GM18526 (cell line): ENCODE measurements around the gene PRDM16.

Source experiments
- POLR2A ChIP-seq: IDR thresholded peaks from 3 replicates; pipeline ENCODE4 v1.6.1; 2011; ENCODE audit not compliant: insufficient read length; ENCODE audit errors: extremely low read depth

Gene PRDM16

GRCh38 chr1:3029991-3030662 is 38.9 kb upstream of the PRDM16 start:
- no peak for TF ChIP-seq POLR2A

DNA sequence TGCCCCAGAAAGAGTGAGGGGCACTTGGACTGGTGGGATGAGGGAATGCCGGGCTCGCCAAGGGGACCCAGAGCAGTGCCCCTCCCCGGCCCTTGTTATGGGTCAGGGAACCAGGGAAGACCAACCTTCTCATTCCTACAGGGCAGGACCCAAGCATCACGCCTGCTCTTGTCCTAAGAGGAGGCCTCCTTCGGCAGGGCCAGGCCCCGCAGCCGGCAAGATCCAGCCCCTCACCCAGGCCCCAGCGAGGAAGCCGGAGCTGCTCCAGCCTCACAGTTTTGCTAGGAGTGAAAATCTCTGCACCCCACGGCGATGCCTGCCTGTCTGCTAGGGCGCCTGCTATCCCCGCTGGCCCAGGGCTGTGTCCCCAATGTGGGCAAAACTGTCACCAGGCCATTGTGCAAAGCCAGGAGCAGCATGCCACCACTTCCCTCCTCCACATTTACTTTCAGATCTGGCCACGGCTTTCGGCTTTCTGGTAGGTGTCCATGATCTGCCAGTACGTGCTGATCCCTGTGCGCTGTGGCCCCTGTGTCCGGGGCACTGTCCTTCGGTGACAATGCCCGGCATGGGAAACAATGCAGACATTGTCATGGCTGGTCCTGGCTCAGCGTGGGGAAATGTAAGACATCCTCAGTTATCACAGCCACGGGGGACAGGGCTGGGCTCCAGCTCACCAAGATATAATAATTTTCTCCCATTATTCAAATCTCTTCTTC is 38.2 kb upstream of the PRDM16 start:
- no peak for TF ChIP-seq POLR2A

DNA sequence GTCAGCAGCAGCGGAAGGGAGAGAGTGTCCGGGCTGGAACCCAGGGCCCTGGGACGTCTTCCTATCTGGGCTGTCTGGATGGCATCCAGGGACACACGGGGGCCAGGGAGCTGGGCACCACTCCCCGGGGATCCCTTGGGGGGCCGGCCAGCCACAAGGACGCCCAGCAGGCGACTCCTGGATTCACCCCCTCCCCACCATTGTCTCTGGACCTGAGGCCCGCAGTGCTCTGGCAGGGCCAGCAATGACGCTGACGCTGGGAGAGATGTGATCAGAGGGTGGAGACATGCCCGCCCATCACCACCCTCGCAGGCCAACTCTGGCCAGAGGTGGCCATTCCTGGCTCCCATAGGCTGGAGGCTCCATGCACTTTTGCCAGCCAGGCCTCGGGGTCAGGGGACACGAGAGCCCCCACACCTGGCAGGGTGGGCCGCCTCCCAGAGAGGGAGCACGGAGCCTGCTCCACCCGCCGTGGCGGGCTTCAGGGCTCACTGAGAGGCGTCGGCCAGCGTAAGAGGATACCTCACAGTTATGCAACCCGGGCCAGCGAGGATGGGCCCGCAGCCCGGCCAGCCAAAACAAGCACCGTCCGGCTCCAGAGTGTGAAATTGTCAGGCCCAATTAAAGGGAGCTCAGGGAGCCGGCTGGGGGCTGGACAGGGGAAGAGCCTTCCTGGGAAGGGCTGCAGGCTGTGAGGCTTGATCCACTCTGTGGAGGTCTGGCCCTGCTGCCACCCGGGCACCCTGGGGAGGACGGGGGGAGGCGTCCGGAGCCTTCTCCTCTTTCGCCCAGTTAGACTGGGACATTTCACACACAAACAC is 37.4 kb upstream of the PRDM16 start:
- no peak for TF ChIP-seq POLR2A

DNA sequence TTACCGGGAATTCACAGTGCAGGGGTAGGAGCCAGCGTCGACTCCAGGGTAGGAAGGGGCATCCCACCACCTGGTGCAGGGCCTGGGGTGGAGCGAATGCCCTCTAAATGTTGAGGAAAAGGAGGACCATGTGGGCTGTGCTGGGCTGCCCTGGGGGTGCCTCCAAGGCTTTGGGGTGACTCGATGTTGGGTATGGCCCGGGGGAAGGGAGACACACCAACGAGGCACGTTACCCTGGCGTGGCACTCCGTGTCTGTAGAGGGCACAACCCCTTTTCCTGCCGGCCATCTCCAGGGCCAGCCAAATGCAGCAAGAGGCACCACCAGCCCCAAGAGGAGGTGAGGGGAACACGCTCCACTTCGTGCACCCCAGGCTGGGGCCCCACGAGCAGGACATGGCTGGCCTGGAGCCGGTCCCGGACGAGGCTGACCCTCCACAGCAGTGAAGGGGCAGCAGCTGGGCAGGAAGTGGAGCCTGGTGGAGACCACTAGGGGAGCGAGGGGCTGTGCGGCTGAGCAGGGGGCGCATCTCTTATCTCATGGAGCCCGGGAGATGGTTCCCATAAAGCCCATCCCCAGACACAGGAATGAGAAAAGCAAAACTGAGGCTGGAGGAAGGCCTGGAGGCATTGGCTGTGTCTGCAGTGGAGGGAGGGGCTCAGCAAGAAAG is 36.5 kb upstream of the PRDM16 start:
- no peak for TF ChIP-seq POLR2A

DNA sequence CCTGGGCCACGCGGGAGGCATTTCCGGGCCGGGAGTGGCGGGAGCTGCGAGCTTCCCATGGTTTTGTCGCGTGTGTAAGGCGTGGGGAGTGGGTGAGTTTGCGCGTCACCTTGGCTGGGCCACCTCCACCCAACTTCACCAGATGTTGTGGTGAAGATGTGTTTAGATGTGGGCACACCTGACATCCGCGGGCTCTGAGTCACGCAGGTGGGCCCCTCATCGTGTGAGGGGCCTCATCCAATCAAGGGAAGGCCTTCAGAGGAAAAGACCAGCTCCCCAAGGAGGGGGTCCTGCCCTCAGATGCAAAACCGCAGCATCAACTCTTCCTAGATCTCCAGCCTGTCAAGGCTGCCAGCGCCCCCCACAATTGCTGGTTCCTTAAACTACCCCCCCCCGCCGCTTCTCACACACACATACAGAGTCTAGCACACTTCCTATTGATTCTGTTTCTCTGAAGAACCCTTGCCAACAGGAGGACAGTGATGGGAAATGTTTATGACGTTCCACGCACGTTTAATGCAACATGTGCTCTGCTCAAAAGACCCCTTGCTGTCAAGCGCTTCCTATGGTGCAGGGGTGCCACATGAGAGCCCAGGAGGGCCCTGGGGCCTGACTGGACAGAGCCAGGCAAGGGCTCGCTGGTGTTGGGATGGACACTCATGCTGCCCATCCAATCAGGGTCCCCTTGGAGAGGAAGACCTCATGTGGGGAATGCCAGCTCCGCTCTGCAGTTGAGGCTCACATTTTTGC is 35.8 kb upstream of the PRDM16 start:
- TF ChIP-seq POLR2A = no peak

DNA sequence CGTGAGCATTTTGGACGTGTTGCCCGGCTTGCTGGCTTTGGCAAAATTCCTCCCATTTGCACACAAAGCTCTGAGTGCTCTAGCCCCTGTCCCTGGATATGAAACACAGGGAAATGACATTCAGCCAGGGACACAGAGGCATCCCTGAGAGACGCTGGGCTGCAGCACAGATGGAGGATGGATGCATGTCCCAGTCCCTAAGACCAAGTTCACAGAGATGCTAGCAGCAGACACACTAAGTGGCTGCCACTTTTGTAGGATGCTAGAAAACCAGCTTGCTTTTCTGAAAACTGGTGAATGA is 35.3 kb upstream of the PRDM16 start:
- TF ChIP-seq POLR2A = no peak

GRCh38 chr1:3034162-3034561 is 34.8 kb upstream of the PRDM16 start:
- no peak for TF ChIP-seq POLR2A

DNA sequence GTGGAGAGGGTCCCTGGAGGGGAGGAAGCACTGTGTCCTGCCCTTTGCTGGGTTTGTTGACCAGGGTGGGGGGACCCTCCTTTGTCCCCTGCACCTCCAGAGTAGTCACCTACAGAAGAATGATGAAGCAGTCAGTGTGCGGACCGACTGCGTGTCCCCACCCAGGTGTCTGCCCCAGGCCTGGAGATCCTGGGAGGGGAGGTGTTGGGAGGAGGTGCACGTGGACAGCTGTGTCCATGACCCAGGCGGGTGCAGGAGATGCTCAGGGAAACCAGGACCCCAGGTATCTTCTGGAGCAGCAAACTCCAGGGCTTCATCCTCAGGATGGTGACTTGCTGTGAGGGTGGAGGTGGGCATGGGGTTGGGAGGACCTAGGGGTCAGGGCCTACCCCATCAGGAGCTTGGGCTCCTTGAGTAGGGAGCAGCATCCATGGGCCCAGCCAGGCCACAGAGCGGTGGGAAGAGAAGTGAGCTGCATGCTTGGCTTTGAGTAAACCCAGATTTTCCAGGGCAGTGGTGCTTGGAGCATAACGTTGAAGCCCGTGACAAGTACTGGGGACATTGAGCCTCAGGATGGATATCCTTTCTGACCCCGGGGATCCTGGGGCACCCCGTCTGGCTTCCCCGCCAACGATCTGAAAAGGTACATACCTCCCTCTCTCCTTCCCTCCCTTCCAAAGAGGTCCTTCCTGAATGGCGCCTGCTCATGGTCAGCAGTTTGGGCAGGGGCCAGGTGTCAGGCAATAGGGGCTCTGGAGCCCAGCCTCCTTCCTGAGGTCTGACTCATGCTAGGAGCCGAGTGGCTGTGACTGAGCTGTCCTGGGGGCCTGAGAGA is 34.1 kb upstream of the PRDM16 start:
- TF ChIP-seq POLR2A = no peak

DNA sequence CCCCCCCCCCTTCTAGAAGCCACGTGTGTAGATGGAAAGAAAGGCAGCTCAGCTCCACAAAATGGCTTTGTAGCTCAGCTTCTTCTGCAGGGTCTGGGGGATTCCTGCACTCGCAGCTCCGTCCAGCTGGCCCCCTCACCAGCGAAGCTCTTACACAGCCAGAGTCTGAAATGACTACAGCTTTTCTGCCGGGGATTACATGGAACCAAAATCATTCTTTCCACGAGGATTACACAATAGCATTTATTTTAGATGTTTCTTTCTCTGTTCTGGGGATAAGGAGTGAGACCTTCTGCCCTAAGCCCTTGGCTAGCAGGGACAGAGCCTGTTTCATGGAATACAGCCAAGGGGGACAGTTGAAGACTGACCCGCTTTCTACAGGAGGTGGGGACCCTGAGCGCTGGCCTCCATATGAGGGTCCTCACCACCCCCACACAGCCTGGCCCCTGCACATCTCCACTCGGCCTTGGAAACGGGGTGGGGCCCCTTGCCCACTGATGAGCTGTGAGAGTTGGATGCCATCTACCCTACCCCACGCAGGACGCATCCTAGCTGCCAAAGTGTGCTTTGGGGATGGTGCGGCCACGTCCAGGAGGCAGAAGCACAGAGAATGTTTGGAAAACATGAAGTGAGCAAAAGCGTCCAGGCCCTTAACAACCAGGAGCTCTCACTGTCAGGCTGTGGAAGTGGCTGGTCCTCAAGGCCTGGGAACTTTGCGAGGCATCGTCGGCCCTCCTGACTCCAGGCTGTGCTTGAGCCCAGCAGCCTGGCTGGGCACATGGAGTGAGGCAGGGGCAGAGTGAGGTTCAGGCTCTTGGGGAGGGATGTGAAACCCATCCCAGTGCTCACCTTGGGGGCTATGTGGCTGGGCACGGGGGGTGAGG is 33.2 kb upstream of the PRDM16 start:
- TF ChIP-seq POLR2A = no peak

GRCh38 chr1:3036447-3037280 is 32.3 kb upstream of the PRDM16 start:
- TF ChIP-seq POLR2A = no peak

- no peak for TF ChIP-seq POLR2A
Observed at GRCh38 chr1:3037281-3038040, 31.5 kb upstream of the PRDM16 start.
